ENCODE measurements around the gene NRF1. TPM values are rescaled to one million over a fixed set of nuclear protein-coding genes. Genes with fewer than 3 reads are reported as not detected.

The NRF1 gene
- total RNA-seq, 1 experiment from 2014 or later, result 19.3 TPM

GRCh38 chr7:129613016-129613337 is 1.5 kb downstream of the NRF1 start:
- peaks cover 5% of the 10 kb centered on the region; the same call in 1 of the 2 replicates for H3K4me1 ChIP-seq (ENCODE audit: insufficient read depth, low read length)
- H3K14ac ChIP-seq (ENCODE audit: insufficient read depth, low read length), result no peak overlapping the region
- H3K23ac ChIP-seq (ENCODE audit: insufficient read length, low read depth, low read length), result no peak overlapping the region
- no peaks in the 10 kb centered on the region for H3K27me3 Mint-ChIP-seq (ENCODE audit: low read depth)
- no peak overlapping the region for H3K4ac ChIP-seq (ENCODE audit: low read depth, low read length)
- H3K79me2 ChIP-seq (ENCODE audit: insufficient read depth, low read length), result peaks cover 30% of the 10 kb centered on the region; the same call in 1 of the 2 replicates
- no peak overlapping the region for H4K5ac ChIP-seq (ENCODE audit: insufficient read length, low read depth, low read length)
- peaks cover 3% of the 10 kb centered on the region for H3K79me1 ChIP-seq (ENCODE audit: insufficient read depth, low read depth, low read length, poor library complexity, severe bottlenecking)
- peak overlapping the region; percentile 89 to 96 for H3K4me3 Mint-ChIP-seq
- DNase-seq, result no peak
- H3K27me3 ChIP-seq (ENCODE audit: insufficient read depth, low read length), result no peaks in the 10 kb centered on the region
- peak overlapping the region; percentile 98 for H3K4me2 ChIP-seq (ENCODE audit: insufficient read depth, insufficient read length, low read length)
- H3K23me2 ChIP-seq (ENCODE audit: insufficient read length, low read depth, low read length, poor library complexity, severe bottlenecking), result peaks cover 7% of the 10 kb centered on the region
- H2BK5ac ChIP-seq (ENCODE audit: insufficient read length, low read length), result no peak overlapping the region
- peak overlapping the region; percentile 16 for H3K9ac ChIP-seq (ENCODE audit: extremely low read depth, insufficient read length, low read length)
- H3K56ac ChIP-seq (ENCODE audit: insufficient read length, low read depth, low read length), result no peak overlapping the region
- H2AK5ac ChIP-seq (ENCODE audit: insufficient read length, low read length), result no peak overlapping the region
- no peak overlapping the region for H2BK15ac ChIP-seq (ENCODE audit: low read depth, low read length)
- H3K9me3 Mint-ChIP-seq, result no peaks in the 10 kb centered on the region
- H3K4me1 Mint-ChIP-seq, result peaks cover 31 to 33% of the 10 kb centered on the region in 2 experiments
- no peak overlapping the region for H2BK20ac ChIP-seq (ENCODE audit: low read depth, low read length, poor library complexity, severe bottlenecking)
- peak overlapping the region in 1 of 3 experiments; percentile 66; a peak in 2 of 7 replicates for H3K27ac Mint-ChIP-seq
- H2BK120ac ChIP-seq (ENCODE audit: low read depth, low read length, poor library complexity, severe bottlenecking), result no peak overlapping the region
- no peak overlapping the region for H4K91ac ChIP-seq (ENCODE audit: insufficient read length, low read depth, low read length)
- H4K8ac ChIP-seq (replicated peaks; ENCODE audit: insufficient read length, low read depth, low read length), result no peak overlapping the region
- H3K9me3 ChIP-seq (ENCODE audit: control insufficient read depth, low read depth, low read length), result no peaks in the 10 kb centered on the region
- H3K36me3 Mint-ChIP-seq (ENCODE audit: insufficient read depth in 1 of 3, low read depth in 3 of 3), result peaks cover 0 to 19% (median 13%) of the 10 kb centered on the region in 3 experiments; a peak in 6 of 7 replicates
- no peaks in the 10 kb centered on the region for H4K20me1 ChIP-seq (ENCODE audit: control insufficient read depth, insufficient read depth, insufficient read length)
- H2AFZ ChIP-seq (ENCODE audit: low read length), result no peak overlapping the region
- no peak overlapping the region for H3T11ph ChIP-seq (ENCODE audit: low read length)
- no peak overlapping the region for H3K18ac ChIP-seq (ENCODE audit: insufficient read length, low read depth, low read length)
- H2BK12ac ChIP-seq (ENCODE audit: insufficient read length, low read depth, low read length), result no peak overlapping the region
- peak; percentile 12; the same call in 1 of the 3 replicates for TF ChIP-seq CTCF (conservative IDR thresholded peaks at IDR 0.05)
- WGBS (ENCODE audit: extremely low coverage, insufficient read length, low lambda C conversion rate), result no CpG with 5 or more reads among the region's 5 CpGs
- no peak overlapping the region for H3K27ac ChIP-seq (ENCODE audit: insufficient read length, low read depth, low read length)
